Small intestine (tissue), 7 donors: ENCODE measurements around the gene C1orf232. TPM values are rescaled to one million over a fixed set of nuclear protein-coding genes. Genes with fewer than 3 reads are reported as not detected.

Source experiments
- DNase-seq, 2 donors: peaks; one replicate each; pipeline versions ENCODE4 v3.0.0 to v3.0.0-alpha.2; 2013
- FAIRE-seq: peaks from 2 replicates; lab custom pipeline; 2012; peaks lifted over from hg19 to GRCh38; lab: Jason Lieb, UNC
- H3K27ac ChIP-seq, 3 donors: one replicate each; pipeline ENCODE4 v1.5.1; 2013; ENCODE audit warnings: low read length in 2 of 3, mild to moderate bottlenecking in 2 of 3, control low read depth in 1 of 3, inconsistent platforms in 1 of 3, low read depth in 1 of 3, moderate library complexity in 1 of 3
- H3K27me3 ChIP-seq, 3 donors: one replicate each; pipeline ENCODE4 v1.6.1; 2013; ENCODE audit warnings: low read length in 3 of 3, inconsistent platforms in 1 of 3; ENCODE audit not compliant: control insufficient read depth in 3 of 3, insufficient read depth in 3 of 3
- H3K36me3 ChIP-seq, 3 donors: one replicate each; pipeline ENCODE4 v1.6.1; 2013; ENCODE audit warnings: low read length in 3 of 3, inconsistent platforms in 1 of 3, low read depth in 1 of 3, mild to moderate bottlenecking in 1 of 3, moderate library complexity in 1 of 3; ENCODE audit not compliant: control insufficient read depth in 3 of 3, insufficient read depth in 2 of 3
- H3K4me1 ChIP-seq, 3 donors: one replicate each; pipeline ENCODE4 v1.6.1; 2013; ENCODE audit warnings: low read length in 2 of 3, inconsistent platforms in 1 of 3, low read depth in 1 of 3, mild to moderate bottlenecking in 1 of 3, moderate library complexity in 1 of 3; ENCODE audit not compliant: control insufficient read depth in 3 of 3, insufficient read depth in 2 of 3
- H3K4me3 ChIP-seq, 3 donors: one replicate each; pipeline ENCODE4 v1.5.1; 2013; ENCODE audit warnings: low read length in 3 of 3, control low read depth in 1 of 3, inconsistent platforms in 1 of 3, low read depth in 1 of 3, mild to moderate bottlenecking in 1 of 3, moderate library complexity in 1 of 3
- H3K9me3 ChIP-seq, 2 donors: one replicate each; pipeline ENCODE4 v1.6.1; 2013; ENCODE audit warnings: low read depth in 1 of 2, low read length in 1 of 2; ENCODE audit not compliant: control insufficient read depth in 2 of 2, insufficient read depth in 1 of 2
- WGBS, 3 donors: extraction: QIAGEN DNeasy Blood & Tissue Kit; methylation state at CpG; one replicate each; pipeline ENCODE4 v1.1.7; 2013; 5-methylcytosine and 5-hydroxymethylcytosine counted together
- polyA plus RNA-seq, 4 donors: library from polyadenylated mRNA; stranded (reverse) in 3 of 4; unstranded in 1 of 4; fragments of 200-250 nt in 3 of 4; fragments of 120-200 nt in 1 of 4; gene quantifications; one replicate each; pipeline versions ENCODE4 v1.2.1 to v1.2.3, GENCODE V29; 2013
- donor health status: healthy with polysubstance abuse.
- donor health status: control.
- donor health status: control.
- donor health status: Bipolar disorder and iron deficiency.
- donor health status: healthy.

The C1orf232 gene
- polyA plus RNA-seq, 4 donors = not detected

DNA sequence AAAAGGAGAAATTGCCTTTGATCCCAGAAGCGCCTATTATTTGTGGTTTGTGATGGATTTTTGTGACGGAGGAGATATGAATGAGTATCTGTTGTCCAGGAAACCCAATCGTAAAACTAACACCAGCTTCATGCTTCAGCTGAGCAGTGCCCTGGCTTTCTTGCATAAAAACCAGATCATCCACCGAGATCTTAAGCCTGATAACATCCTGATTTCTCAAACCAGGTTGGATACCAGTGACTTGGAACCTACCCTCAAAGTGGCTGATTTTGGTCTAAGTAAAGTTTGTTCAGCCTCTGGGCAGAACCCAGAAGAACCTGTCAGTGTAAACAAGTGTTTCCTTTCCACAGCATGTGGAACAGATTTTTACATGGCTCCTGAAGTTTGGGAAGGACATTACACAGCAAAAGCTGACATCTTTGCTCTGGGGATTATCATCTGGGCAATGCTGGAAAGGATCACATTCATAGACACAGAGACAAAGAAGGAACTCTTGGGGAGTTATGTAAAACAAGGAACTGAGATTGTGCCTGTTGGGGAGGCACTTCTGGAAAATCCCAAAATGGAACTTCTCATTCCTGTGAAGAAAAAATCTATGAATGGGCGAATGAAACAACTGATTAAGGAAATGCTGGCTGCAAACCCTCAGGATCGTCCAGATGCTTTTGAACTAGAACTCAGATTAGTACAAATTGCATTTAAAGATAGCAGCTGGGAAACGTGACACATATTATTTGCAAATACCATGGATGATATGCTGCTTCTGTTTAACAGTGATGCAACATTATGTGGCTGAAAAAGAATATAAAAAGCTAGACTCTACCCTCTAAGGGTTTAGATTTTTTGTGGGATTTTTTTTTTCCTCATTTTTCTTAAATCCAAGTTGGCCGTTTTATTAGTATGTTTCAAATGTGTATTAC lies 46.6 kb downstream of the C1orf232 start:
- Histone ChIP-seq H3K4me1 (peaks cover 0 to 8% (median 0%) of the 10 kb centered on the region in 3 donors), H3K27me3 (no peaks in the 10 kb centered on the region), H3K9me3 (no peaks in the 10 kb centered on the region), H3K4me3 (no peak overlapping the region), H3K27ac (peak overlapping the region in 1 of 3 donors; percentile 56), H3K36me3 (peaks cover 2 to 24% (median 4%) of the 10 kb centered on the region in 3 donors)
- 51 to 66% (median 62%) methylated on average over 8 of the region's 8 CpGs for WGBS, 3 donors
- DNase-seq (no peak), FAIRE-seq (peak; percentile 53)

DNA sequence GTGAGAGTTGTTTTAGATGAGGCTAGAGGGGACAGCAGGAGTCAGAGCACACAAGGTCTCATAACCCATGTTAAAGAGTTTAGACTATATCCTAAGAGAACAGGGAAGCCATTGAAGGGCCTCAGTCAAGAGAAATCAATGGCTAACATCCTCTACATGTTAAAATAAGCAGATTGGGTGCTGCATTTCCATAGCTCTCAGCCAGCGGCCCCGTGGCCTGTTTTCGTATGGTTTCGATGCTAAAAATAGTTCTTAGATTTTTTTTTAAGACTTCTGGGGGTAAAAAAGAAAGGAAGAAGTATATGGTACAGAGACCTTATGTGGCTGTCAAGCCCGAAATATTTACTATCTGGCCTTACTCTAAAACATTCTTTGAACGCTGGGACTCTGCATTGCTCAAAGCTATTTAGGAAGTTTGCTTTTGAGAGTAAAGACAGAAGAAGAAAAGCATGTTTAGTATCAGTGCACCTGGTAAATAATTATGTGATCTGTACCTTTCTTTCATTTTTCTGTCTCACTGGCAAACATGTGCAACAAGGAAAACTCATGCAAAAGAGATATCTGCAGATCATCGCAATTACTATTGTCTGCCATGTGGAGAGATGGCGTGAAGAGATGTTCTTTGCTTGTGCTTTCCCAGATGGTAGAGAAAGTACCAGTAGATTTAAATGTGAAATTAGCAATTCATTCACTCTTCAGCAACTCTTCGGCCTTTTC lies 48.7 kb downstream of the C1orf232 start:
- Histone ChIP-seq H3K27me3 (no peaks in the 10 kb centered on the region), H3K9me3 (no peaks in the 10 kb centered on the region), H3K4me1 (peaks cover 0 to 3% (median 0%) of the 10 kb centered on the region in 3 donors), H3K4me3 (no peak overlapping the region), H3K27ac (peak overlapping the region in 1 of 3 donors; percentile 54), H3K36me3 (peaks cover 2 to 38% (median 4%) of the 10 kb centered on the region in 3 donors)
- 68 to 82% (median 77%) methylated on average over 9 of the region's 9 CpGs for WGBS, 3 donors
- FAIRE-seq (no peak), DNase-seq (no peak)

DNA sequence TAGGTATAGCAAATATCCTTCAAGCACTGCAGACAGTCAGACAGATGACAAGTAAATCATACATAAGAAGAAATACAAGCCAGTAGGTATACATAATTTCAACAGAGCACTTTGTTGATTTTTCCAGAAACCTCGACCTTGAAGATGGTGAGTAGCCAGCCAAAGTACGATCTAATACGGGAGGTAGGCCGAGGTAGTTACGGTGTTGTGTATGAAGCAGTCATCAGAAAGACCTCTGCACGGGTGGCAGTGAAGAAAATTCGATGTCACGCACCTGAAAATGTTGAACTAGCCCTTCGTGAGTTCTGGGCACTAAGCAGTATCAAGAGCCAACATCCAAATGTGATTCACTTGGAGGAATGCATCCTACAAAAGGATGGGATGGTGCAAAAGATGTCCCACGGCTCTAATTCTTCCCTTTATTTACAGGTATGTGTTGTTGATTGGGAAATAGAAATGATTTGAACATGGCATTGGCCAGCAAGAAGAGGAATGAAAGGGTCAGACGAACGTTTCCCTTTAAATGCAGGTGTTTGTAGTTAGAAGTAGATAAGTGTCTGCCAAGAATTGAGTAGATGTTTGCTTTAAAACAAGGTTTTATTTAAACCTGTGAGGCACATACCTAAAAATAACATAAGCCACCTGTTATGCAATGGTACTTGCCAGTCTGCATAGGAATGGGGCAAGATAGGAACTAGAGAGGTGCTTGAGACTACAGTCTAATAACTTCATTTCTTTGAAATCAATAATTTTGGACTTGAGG lies 54.4 kb downstream of the C1orf232 start:
- 21 to 66% (median 34%) methylated on average over 12 of the region's 12 CpGs for WGBS, 3 donors

More for the DNA sequence above, 54.4 kb downstream of the C1orf232 start:
- no peak overlapping the region for H3K4me3 ChIP-seq
- peaks cover 3 to 14% (median 4%) of the 10 kb centered on the region in 3 donors for H3K4me1 ChIP-seq
- DNase-seq (peak in 1 of 2 donors; percentile 34), FAIRE-seq (no peak)
- H3K27ac ChIP-seq = peak overlapping the region in 2 of 3 donors; percentile 20 to 58
- peaks cover 0 to 30% (median 2%) of the 10 kb centered on the region in 3 donors for H3K36me3 ChIP-seq
- no peaks in the 10 kb centered on the region for H3K9me3 ChIP-seq
- no peaks in the 10 kb centered on the region for H3K27me3 ChIP-seq

Other genes with a start within 250 kb of the C1orf232 start
- gene PAFAH2, start 170.9 kb downstream of the C1orf232 start, polyA plus RNA-seq = 10 to 100 TPM; 17.2 to 32.7 (median 26.1) TPM
- under 1 TPM in 2 of 4 donors, not detected in 2; 0.41 to 0.51 TPM for gene EXTL1, start 147.2 kb downstream of the C1orf232 start, polyA plus RNA-seq
- 10 to 100 TPM in 1 of 4 donors, under 1 TPM in 3; 0.09 to 43.2 (median 0.36) TPM for gene SLC30A2, start 122.8 kb downstream of the C1orf232 start, polyA plus RNA-seq
- 10 to 100 TPM in 1 of 4 donors, 1 to 10 TPM in 2, under 1 TPM in 1; 0.91 to 11.3 (median 2.8) TPM for gene TRIM63, start 101.3 kb downstream of the C1orf232 start, polyA plus RNA-seq
- gene PDIK1L, start 57.1 kb downstream of the C1orf232 start, polyA plus RNA-seq = 10 to 100 TPM in 1 of 4 donors, 1 to 10 TPM in 3; 3.2 to 13.9 (median 5.3) TPM
- gene FAM110D, start 9.9 kb downstream of the C1orf232 start, polyA plus RNA-seq = 1 to 10 TPM in 1 of 4 donors, under 1 TPM in 2, not detected in 1; 0.32 to 3.1 (median 0.54) TPM
- 100 to 1,000 TPM in 2 of 4 donors, 10 to 100 TPM in 2; 27.7 to 152 (median 94.7) TPM for gene ZNF593, start 945 bp upstream of the C1orf232 start, polyA plus RNA-seq
- gene ZNF593OS, start 2.9 kb upstream of the C1orf232 start, polyA plus RNA-seq = under 1 TPM in 2 of 4 donors, not detected in 2; 0.16 to 0.50 TPM
- 10 to 100 TPM; 16.1 to 85.0 (median 47.9) TPM for gene CNKSR1, start 8.5 kb upstream of the C1orf232 start, polyA plus RNA-seq
- gene CATSPER4, start 21.6 kb upstream of the C1orf232 start, polyA plus RNA-seq = under 1 TPM in 1 of 4 donors, not detected in 3; 0.09 TPM
- gene CEP85, start 65.2 kb upstream of the C1orf232 start, polyA plus RNA-seq = 10 to 100 TPM in 1 of 4 donors, 1 to 10 TPM in 3; 2.7 to 11.0 (median 5.6) TPM
- 100 to 1,000 TPM in 3 of 4 donors, 10 to 100 TPM in 1; 90.9 to 238 (median 178) TPM for gene SH3BGRL3, start 111.1 kb upstream of the C1orf232 start, polyA plus RNA-seq
- 10 to 100 TPM in 2 of 4 donors, 1 to 10 TPM in 2; 1.1 to 35.5 (median 11.4) TPM for gene UBXN11, start 137.7 kb upstream of the C1orf232 start, polyA plus RNA-seq
- 100 to 1,000 TPM in 1 of 4 donors, 10 to 100 TPM in 3; 23.1 to 116 (median 36.8) TPM for gene CD52, start 149.0 kb upstream of the C1orf232 start, polyA plus RNA-seq
- gene CRYBG2, start 185.2 kb upstream of the C1orf232 start, polyA plus RNA-seq = 100 to 1,000 TPM in 2 of 4 donors, 1 to 10 TPM in 2; 2.4 to 267 (median 63.7) TPM
- under 1 TPM in 2 of 4 donors, not detected in 2; 0.07 to 0.13 TPM for gene ZNF683, start 203.8 kb upstream of the C1orf232 start, polyA plus RNA-seq
- under 1 TPM in 1 of 4 donors, not detected in 3; 0.03 TPM for gene LIN28A, start 241.9 kb upstream of the C1orf232 start, polyA plus RNA-seq